ENCODE data around the gene PIM1.
"Not testable (repeated sequence)": the region's sequence is repeated elsewhere in the genome, so short reads cannot be mapped to it uniquely, and the experiment has no call there.

The PIM1 gene

DNA sequence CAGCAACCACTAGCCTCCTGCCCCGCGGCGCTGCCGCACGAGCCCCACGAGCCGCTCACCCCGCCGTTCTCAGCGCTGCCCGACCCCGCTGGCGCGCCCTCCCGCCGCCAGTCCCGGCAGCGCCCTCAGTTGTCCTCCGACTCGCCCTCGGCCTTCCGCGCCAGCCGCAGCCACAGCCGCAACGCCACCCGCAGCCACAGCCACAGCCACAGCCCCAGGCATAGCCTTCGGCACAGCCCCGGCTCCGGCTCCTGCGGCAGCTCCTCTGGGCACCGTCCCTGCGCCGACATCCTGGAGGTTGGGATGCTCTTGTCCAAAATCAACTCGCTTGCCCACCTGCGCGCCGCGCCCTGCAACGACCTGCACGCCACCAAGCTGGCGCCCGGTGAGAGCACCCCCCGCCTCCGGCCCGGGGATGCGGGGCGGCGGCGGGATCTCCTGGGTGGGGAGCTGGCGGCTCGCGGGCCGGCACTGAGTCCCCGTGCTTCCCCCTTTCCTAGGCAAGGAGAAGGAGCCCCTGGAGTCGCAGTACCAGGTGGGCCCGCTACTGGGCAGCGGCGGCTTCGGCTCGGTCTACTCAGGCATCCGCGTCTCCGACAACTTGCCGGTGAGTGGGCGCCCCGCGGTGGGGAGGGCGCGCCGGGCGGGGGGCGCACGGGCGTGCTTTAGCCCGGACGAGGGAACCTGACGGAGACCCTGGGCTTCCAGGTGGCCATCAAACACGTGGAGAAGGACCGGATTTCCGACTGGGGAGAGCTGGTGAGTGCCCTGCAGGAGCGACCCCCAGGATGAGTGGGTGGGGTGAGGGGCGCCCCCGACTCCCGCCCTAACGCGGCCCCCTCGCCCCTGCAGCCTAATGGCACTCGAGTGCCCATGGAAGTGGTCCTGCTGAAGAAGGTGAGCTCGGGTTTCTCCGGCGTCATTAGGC is 585 bp downstream of the PIM1 start:
- in situ Hi-C loops (cut with MboI; ENCODE audit: low sequenced_read_pairs), result loop anchor here (5.0 to 10.0 kb wide), 2 partner anchors 37 to 116 kb away; no protein-coding TSS in a partner anchor

DNA sequence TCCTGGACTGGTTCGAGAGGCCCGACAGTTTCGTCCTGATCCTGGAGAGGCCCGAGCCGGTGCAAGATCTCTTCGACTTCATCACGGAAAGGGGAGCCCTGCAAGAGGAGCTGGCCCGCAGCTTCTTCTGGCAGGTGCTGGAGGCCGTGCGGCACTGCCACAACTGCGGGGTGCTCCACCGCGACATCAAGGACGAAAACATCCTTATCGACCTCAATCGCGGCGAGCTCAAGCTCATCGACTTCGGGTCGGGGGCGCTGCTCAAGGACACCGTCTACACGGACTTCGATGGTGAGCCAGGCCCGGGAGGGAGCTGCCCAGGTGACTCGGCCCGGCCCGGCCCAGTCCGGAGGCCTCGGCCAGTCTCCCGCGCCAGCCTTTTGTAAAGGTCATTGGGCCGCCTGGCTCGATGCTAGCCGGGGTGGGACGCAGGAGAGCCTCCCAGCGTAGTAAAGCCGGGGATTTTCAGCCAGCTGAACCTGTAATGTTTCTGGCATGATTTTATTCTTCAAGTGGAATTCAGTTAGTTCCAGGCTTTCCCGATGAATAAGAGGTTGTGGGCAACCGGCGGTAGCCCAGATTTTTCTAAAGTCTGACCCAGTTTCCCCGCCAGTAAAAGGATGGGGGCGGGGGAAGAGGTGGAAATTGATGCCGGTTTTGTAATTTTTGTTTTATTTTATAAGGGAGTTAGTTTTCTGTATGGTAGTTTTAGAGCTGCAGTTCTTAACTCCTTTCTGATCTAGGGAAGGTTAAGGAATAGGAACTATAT is 1.4 kb downstream of the PIM1 start:
- in situ Hi-C loops (cut with MboI; ENCODE audit: low sequenced_read_pairs), result loop anchor here (5.0 to 10.0 kb wide), 2 partner anchors 36 to 117 kb away; no protein-coding TSS in a partner anchor

DNA sequence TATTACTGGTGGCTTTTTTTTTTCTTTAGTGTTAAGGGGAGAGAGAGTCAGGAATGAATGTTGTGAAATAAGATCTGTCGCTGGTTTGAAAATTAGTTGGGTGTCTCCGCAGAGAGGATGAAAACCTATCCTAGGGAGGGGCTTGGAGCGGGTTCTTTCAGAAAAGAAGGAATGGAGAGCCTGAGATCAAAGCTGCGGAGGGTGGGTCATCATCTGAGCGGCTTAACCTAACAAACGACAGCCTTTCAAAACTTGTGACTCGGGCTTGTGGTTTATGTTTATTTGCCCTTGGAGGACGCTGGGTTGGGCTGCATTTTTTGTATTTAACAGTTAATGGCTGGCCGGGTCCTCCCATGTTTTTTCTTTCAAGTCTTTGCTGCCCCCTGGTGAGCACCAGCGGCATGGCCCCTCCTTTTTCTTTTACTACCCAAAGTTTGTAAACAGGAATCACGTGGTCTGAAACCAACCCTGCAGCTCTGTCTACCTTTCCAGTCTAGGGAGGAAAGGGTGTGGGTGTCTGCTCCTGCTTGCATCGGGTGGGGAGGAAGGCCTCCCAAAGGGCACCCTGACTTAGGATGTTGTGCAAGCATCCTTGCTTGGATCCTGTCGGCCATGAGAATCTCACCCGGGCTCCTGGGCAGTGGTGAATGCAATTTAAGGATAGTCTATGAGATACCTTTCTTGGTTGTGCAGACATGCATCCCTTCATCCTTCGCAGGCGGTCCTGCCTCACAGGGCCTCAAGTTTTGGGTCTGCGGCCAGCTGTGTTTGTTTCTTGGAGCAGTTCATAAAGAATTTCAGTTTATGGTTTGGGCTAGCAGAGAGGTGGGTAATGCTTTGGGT is 2.2 kb downstream of the PIM1 start:
- in situ Hi-C loops (cut with MboI; ENCODE audit: low sequenced_read_pairs), result loop anchor here (5.0 to 10.0 kb wide), 2 partner anchors 35 to 117 kb away; no protein-coding TSS in a partner anchor

DNA sequence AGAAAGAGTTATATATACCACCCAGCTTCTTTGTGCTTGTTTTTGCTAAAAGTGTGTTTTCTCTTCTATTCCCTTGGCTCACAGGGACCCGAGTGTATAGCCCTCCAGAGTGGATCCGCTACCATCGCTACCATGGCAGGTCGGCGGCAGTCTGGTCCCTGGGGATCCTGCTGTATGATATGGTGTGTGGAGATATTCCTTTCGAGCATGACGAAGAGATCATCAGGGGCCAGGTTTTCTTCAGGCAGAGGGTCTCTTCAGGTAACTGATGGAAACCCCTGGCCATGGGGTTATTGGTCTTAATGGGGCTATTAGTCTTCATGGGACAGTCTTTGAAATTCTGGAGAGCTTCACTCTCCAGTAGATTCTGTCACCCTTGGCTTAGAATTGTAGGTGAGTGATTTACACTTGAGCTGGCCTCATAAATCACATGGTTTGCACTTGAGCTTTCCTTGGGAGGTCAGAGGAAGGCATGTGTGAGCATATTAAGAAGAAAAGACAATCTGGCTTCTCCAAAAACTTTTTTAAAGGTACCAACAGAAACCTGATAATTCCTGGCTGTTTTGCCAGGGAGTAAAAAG is 3.0 kb downstream of the PIM1 start:
- in situ Hi-C loops (cut with MboI; ENCODE audit: low sequenced_read_pairs), result loop anchor here (5.0 to 10.0 kb wide), 2 partner anchors 34 to 118 kb away; no protein-coding TSS in a partner anchor

DNA sequence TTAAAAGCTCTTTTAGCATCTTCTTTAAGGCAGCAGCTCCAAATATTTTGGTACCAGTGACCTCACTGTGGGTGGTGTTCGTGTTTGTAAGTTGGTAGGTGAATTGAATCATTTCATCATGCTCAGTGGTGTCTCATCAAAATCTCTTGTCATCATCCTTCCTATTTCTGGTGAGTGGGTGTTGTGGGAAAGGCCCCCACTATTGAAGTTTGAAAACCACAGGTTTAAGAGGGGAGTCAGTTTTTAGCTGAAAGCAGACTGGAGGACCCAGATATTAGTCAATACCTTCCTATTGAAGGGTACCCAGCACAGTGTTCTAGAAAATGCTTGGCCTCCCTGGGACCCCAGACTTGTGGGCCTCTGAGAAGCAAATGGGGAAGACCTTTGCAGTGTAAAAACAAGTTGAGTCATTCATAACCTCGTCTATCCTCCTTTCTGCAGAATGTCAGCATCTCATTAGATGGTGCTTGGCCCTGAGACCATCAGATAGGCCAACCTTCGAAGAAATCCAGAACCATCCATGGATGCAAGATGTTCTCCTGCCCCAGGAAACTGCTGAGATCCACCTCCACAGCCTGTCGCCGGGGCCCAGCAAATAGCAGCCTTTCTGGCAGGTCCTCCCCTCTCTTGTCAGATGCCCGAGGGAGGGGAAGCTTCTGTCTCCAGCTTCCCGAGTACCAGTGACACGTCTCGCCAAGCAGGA is 3.7 kb downstream of the PIM1 start:
- in situ Hi-C loops (cut with MboI; ENCODE audit: low sequenced_read_pairs), result loop anchor here (5.0 to 10.0 kb wide), 2 partner anchors 34 to 119 kb away; no protein-coding TSS in a partner anchor

DNA sequence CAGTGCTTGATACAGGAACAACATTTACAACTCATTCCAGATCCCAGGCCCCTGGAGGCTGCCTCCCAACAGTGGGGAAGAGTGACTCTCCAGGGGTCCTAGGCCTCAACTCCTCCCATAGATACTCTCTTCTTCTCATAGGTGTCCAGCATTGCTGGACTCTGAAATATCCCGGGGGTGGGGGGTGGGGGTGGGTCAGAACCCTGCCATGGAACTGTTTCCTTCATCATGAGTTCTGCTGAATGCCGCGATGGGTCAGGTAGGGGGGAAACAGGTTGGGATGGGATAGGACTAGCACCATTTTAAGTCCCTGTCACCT is 4.2 kb downstream of the PIM1 start:
- in situ Hi-C loops (cut with MboI; ENCODE audit: low sequenced_read_pairs), result loop anchor here (5.0 to 10.0 kb wide), 2 partner anchors 33 to 119 kb away; no protein-coding TSS in a partner anchor

DNA sequence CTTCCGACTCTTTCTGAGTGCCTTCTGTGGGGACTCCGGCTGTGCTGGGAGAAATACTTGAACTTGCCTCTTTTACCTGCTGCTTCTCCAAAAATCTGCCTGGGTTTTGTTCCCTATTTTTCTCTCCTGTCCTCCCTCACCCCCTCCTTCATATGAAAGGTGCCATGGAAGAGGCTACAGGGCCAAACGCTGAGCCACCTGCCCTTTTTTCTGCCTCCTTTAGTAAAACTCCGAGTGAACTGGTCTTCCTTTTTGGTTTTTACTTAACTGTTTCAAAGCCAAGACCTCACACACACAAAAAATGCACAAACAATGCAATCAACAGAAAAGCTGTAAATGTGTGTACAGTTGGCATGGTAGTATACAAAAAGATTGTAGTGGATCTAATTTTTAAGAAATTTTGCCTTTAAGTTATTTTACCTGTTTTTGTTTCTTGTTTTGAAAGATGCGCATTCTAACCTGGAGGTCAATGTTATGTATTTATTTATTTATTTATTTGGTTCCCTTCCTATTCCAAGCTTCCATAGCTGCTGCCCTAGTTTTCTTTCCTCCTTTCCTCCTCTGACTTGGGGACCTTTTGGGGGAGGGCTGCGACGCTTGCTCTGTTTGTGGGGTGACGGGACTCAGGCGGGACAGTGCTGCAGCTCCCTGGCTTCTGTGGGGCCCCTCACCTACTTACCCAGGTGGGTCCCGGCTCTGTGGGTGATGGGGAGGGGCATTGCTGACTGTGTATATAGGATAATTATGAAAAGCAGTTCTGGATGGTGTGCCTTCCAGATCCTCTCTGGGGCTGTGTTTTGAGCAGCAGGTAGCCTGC is 4.8 kb downstream of the PIM1 start:
- in situ Hi-C loops (cut with MboI; ENCODE audit: low sequenced_read_pairs), result loop anchor here (5.0 to 10.0 kb wide), 2 partner anchors 33 to 120 kb away; no protein-coding TSS in a partner anchor

DNA sequence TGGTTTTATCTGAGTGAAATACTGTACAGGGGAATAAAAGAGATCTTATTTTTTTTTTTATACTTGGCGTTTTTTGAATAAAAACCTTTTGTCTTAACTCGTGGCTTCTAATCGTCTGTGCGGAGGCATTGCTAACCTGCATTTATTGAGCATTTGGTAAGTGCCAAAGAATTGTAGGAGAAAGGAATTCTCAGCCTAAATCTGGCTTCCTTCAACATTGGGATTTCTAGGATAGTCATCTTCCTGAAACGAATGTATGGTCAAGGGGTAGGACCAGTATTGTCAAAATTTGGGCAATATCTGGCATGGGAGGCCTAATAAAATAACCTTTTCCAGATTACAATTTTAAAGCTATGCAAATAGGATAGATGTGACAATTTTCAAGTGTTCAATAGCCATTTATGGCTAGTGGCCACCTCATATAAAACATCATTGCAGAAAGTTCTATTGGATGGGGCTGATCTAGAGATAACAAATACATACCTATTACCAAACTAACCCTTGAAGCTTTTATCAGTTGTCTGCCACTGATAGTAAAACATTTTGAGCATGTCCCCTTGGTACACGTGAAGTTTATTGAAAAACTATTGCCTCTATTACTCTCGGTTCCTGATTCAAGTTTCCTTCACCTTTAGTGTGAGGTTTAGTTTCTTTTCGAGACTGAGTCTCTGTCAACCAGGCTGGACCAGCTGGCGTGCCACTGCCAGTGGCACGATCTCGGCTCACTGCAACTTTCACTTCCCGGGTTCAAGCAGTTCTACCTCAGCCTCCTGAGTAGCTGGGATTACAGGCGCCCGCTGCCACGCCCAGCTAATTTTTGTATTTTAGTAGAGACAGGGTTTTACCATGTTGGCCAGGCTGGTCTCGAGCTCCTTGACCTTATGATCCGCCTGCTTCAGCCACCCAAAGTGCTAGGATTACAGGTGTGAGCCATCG is 5.6 kb downstream of the PIM1 start:
- in situ Hi-C loops (cut with MboI; ENCODE audit: low sequenced_read_pairs), result loop anchor here (10.0 kb wide), 1 partner anchor 121 kb away; no protein-coding TSS in a partner anchor

DNA sequence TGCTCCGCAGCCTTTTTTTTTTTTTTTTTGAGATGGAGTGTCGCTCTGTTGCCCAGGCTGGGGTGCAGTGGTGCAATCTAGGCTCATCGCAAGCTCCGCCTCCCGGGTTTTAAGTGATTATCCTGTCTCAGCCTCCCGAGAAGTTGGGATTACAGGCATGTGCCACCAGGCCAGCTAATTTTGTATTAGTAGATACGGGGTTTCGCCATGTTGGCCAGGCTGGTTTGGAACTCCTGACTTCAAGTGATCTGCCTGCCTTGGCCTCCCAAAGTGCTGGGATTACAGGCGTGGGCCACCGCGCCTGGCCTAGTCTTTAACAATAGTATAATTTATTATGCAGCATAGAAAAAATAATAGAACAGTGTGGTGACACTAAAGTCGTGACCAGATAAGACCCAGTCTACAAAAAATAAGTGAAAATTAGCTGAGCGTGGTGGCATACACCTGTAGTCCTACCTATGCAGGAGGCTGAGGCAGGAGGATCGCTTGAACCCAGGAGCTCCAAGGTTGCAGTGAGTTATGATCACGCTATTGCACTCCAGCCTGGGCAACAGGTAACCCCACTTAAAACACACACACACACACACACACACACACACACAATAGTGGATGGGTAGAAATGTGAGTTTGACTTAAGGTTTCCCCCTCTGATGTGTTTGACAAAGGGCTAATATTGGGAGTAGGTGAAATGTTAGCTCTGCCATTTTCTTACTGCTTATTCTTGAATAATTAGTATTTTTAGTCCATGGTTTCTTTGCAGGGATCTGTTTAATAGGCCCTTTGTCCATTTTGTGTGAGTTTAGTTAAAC is 6.5 kb downstream of the PIM1 start:
- in situ Hi-C loops (cut with MboI; ENCODE audit: low sequenced_read_pairs), result loop anchor here (10.0 kb wide), 1 partner anchor 122 kb away; no protein-coding TSS in a partner anchor

DNA sequence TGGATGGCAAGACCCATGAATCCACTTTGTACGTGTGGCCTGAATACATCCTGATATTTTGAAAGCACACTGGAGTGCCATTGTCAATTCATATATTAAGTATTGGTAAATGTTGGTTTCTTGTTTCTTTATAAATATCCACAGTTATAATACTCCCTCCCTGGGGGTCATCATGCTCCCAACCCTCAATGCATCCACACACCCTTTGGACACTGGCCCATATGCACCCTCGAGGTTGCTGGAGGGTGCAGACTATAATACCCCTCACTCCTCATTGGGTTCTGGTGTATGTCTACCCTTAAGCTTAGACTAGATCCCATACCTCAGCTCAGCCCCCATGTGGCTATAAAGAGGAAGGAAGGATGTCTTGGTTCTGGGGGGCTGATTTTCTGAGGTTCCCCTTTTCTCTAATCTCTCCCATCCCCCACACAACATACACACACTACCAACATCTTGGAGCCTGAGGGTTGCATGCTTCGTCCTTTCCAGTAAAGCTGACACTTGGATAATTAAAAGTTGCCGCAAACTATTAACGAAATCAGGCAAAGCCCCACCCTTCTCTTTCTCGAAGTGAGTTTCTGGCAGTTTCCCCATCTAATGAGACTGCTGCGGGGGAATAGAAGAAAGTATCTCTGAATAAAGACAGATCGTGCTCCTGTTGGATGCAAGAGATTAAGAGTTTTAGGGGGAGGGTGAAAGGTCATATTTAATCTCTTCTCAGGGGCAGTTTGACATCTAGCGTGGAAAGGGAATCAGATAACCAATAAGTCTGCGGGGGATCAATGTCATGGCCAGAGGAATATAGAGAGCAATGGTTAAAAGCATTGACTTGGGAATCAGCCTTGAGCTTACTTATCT is 7.4 kb downstream of the PIM1 start:
- in situ Hi-C loops (cut with MboI; ENCODE audit: low sequenced_read_pairs), result loop anchor here (10.0 kb wide), 1 partner anchor 123 kb away; no protein-coding TSS in a partner anchor

DNA sequence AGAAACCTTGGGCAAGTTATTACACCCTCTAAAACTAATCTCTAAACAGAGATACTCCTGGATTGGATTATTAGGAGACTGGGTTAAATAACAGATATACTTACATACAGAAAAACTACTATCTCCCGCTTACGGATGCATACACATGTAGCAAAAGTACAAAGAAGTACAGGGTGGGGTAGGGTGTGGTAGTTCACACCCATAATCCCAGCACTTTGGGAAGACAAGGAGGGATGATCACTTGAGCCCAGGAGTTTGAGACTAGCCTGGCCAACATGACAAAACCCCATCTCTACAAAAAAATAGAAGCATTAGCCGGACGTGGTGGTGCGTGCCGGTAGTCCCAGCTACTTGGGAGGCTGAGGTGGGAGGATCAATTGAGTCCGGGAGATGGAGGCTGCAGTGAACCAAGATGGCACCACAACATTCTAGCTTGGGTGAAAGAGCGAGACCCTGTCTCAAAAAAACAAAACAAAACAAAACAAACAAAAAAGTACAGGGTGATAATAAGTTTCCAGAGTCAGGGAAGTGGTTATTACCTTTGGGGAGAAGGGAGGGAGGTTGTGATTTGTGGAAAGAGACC is 8.1 kb downstream of the PIM1 start:
- in situ Hi-C loops (cut with MboI; ENCODE audit: low sequenced_read_pairs), result loop anchor here (10.0 kb wide), 1 partner anchor 123 kb away; no protein-coding TSS in a partner anchor

DNA sequence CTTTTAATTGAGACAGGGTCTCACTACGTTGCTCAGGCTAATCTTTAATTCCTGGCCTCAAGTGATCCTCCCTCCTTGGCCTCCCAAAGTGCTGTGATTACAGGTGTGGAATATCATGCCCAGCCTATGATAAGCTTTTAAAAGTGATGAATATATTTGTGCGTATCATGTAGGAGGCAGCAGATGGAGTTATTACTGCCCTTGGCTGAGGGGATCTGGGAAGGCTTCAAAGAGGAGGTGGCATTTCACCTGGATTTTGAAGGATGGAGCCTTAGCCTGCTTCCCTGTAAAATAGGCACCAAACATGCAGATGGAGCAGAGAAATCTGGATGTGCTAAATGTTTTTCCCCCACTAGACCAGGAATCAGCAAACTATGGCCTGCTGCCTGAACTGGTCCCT is 10.1 kb downstream of the PIM1 start:
- in situ Hi-C loops (cut with MboI; ENCODE audit: low sequenced_read_pairs), result no loop called here

DNA sequence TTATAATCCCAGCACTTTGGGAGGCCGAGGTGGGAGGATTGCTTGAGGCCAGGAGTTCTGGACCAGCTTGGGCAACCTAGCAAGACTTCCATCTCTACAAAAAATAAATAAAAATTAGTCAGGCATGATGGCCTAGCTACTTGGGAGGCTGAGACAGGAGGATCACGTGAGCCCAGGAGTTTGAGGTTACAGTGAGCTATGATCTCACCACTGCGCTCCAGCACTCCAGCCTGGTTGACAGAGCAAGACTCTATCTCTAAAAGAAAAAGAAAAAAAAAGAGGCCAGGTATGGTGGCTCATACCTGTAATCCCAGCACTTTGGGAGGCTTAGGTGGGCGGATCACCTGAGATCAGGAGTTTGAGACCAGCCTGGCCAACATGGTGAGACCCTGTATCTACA is 10.7 kb downstream of the PIM1 start:
- in situ Hi-C loops (cut with MboI; ENCODE audit: low sequenced_read_pairs), result not testable (repeated sequence)

DNA sequence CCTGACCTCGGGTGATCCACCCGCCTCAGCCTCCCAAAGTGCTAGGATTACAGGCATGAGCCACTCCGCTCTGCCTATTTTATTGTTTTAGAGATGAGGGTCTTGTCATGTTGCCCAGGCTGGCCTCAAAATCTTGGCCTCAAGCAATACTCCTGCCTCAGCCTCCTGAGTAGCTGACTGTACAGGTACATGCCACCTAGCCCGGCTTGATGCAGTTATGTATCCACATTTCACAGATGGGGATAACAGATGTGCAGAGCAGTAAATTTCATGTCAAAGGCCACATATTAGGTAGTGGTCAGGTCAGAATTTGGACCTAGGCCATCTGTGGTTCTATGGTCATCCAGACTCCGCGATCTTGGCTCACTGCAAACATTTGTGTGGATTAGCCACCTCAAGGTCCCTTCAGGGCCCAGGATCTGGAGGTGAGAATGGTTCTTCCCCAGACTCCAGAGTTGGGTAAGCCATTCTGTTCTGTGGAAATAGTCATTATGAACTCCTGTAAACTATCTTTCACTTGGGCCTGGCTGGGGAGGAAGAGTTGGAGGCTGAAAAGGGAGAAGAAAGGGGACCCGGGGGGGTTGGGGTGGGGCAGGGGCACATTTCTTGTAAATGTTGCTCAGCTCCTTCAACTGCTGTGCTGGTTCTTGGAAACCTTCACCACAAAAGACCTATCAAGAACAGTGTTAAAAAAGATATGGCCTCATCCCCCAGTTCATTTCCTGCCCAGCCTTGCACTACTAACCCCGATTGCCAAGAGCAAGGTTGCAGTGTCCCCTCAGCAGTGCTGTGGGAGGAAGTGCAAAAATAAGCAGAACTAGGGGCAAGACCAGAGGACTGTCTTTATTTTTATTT is 13.0 kb downstream of the PIM1 start:
- in situ Hi-C loops (cut with MboI; ENCODE audit: low sequenced_read_pairs), result no loop called here

Data from HL-60/S4 treated with retinoic acid at 250 ng/mL for 4 days and 3 days (cell line).